Activated CD8-positive, alpha-beta memory T cell treated with anti-CD3 and anti-CD28 coated beads for 4 hours (primary cell): ENCODE measurements around the gene STAT3.
A peak's percentile ranks its signal among the peaks of the same experiment; 100 is the strongest.
"Not testable (repeated sequence)": the region's sequence is repeated elsewhere in the genome, so short reads cannot be mapped to it uniquely, and the experiment has no call there.

Source experiments
- DNase-seq, 2 donors: peaks; one replicate each; pipeline ENCODE4 v3.0.0-alpha.2; 2020; ENCODE audit warnings: low read depth in 2 of 2

STAT3 gene

DNA sequence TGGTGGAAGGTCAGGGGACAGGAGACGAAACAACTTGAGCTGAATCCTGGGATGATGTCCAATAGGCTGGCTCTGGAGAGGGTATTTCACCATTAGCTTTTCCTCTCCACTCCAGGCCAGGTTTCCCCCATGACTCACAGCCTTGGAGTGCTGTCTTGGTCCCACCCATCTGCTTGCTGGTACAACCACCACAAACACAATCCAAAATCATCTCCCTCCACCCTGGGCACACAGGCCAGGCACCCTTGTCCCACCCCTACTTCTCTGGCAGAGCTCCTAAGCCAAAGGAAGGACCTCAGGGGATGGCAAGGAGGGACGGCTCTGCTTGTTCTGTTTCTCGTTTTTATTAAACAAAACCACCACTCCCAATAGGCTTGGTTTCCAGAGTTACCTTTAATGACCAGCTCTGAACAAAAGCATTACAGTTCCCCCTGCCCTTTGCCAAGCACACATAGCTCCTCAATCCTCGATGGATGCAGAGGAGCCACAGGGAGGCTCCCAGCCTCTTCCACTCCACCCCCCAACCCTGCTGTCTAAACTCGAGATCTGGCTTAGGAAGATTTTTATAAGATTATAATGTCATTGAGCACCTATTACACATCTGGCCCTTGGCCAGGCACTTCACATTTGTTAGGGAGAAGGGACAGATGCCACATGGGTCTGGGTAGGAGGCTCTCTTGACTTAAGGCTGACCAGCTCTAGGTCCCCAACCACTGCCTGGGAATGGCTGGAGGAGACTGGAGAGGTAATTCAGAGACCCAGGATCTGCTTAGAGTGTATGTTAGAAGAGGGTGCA, 21.5 kb upstream of the STAT3 start:
- no peak for DNase-seq

DNA sequence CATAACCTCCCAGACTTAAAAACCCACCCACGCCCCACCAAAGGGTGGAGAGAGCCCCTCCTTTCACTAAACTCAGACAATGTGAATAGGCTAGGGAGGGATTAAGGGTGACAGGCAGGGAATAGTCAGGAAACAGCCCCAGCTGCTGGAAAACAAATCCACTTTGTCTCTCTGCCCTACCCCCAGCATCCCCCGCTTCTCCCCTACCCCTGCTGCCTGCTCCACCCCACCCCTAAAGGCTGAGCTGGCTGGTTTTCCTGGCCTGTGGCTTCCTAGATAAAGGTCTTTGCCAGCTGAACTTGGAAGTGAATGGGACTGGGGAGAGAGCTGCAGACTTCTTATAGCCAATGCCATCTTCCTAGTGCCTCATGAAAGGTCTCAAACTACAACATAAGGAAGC, 19.8 kb upstream of the STAT3 start:
- no peak for DNase-seq

DNA sequence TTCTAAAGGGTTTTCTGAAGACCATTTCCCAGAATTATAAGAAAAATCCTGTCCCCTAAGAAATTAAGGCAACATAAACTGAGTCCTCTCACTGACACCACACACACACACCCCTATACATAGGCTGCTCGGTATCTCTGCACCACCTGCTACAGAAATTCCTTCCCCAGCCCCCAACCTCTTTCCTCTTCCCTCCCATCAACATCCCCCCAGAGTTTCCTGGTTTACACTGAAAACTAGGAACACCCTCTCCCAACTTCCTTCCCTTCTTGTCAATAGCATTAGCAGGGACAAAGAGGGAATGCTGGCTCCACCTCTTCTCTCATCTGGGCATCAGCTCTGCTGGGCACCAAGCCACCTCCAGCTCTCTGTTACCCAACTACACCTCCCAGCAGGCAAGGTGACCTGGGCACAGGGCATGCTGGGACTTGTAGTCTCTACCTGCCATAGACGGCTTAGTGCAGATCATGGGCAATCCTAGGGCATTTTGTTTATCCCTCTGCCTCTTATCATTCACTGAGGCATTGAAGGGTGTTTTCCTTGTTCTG, 19.1 kb upstream of the STAT3 start:
- peak in 1 of 2 donors; percentile 30 for DNase-seq

DNA sequence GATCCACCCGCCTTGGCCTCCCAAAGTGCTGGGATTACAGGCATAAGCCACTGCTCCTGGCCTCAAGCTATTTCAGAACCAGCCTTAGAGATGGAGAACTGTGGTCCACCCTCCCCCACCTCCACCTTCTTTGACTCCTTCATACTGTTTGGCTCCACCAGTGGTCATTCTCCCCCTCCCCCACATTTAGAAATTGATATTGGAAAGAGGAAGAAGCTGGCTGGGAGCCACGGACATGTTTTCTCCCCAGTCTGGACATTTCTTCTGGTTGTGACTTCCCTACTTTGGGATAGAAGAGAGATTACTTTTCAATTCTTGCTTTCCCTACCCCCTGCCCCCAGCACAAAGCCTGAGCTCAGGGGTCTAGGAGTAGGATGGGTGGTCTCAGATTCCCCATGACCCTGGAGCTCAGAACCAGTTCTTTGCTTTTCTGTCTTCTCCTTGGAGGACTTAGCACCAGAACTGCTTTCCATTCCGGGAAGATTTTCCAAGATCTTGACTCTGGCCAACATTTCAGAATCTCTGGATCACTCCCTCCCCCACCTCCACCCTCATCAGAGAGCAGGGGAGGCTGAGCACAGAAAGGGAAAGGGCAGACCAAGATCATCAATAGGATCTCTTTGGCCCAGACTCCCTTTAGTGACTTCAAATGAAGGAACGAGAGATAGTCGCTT, 18.5 kb upstream of the STAT3 start:
- no peak for DNase-seq

GRCh38 chr17:42405963-42406495, 17.8 kb upstream of the STAT3 start:
- peak; percentile 63 to 67 for DNase-seq

DNA sequence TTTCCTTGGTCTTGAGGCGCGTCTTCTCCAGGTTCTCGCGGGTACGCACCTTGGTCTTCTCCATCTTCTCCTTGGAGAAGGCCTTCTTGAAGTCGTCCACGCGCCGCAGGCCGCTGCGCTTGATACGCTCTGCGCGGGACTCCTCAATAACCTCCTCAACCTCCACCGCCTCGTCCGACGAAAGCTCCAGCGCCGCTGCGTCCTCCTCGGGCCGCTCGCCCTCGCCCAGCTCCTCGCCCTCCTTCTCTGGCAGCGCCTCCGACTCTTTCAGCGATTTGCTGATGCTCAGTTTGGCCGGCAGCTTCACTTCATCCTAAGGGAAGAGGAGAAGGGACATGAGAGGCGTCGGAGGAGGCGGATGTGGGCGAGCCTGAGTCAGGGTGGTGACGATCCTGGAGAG, 16.8 kb upstream of the STAT3 start:
- no peak for DNase-seq

DNA sequence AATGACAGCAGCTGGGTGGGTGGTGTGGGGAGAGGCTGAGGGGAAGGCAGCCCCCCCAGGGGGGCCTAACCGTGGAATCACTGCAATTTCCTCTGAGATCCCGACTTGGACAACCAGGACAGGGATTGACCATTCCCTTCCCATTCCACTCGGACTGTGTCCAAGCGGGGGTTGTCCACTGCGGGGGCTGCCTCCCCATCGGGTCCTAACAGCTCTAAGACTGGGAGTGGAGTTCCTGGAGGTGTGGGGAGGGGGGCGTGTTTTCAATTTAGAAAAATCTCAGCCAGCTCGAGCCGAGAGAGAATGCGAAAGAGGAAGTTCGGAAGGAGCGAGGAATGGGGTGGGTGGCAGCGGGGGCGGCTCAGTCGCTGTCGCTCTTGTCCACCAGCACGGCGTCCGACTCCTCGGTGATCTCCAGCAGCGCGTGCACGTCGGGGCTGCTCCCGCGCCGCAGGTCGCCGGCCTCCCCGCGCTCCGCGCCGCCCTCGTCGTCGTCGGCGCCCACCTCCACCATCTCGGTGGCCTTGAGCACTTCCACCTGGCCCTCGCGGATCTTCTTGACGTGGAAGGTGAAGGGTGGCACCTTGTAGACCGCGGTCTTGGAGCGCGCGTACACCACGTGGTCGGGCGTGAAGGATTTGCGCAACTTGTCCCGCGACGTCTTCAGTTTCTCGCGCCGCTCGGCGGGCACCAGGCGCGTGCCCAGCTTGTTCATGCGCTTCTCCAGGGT, 16.2 kb upstream of the STAT3 start:
- DNase-seq, result no peak

DNA sequence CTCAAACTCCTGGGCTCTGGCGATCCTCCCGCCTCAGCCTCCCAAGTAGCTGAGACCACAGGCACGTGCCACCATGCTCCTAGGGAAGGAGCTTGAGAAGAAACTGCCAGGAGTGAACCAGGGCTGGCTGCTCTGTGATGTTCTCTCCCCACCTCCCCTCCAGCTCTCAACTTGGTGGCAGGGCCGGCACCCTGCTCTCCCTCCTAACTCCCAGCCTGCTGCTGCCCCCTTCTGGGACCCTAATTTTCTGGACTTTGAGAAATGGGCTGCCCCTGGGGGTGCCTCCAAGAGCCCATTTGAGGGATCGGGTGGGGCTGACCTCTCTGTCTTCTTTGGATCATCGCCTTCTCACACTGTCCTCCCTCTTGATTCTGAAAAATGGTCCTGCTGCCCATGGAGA, 14.9 kb upstream of the STAT3 start:
- DNase-seq, result peak in 1 of 2 donors; percentile 33

DNA sequence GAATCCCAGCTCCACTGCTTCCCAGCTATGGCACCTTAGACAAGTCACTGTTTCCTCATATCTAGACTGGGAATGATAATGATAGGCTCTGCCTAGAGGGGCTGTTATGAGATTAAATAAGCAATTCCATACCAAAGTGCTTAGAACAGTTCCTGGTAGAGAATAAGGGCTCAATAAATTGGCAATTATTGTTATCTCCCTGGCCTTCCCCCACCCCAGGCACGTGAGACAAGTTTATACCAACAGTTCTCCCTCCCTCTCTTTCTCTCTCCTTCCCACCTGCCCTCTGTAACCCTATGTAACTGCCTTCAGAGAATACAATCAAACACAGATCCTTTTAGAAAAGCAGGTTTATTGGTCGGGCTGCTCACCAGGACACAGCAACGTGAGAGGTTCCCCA, 13.9 kb upstream of the STAT3 start:
- DNase-seq, result no peak

GRCh38 chr17:42400844-42401375, 12.7 kb upstream of the STAT3 start:
- DNase-seq, result not testable (repeated sequence)

DNA sequence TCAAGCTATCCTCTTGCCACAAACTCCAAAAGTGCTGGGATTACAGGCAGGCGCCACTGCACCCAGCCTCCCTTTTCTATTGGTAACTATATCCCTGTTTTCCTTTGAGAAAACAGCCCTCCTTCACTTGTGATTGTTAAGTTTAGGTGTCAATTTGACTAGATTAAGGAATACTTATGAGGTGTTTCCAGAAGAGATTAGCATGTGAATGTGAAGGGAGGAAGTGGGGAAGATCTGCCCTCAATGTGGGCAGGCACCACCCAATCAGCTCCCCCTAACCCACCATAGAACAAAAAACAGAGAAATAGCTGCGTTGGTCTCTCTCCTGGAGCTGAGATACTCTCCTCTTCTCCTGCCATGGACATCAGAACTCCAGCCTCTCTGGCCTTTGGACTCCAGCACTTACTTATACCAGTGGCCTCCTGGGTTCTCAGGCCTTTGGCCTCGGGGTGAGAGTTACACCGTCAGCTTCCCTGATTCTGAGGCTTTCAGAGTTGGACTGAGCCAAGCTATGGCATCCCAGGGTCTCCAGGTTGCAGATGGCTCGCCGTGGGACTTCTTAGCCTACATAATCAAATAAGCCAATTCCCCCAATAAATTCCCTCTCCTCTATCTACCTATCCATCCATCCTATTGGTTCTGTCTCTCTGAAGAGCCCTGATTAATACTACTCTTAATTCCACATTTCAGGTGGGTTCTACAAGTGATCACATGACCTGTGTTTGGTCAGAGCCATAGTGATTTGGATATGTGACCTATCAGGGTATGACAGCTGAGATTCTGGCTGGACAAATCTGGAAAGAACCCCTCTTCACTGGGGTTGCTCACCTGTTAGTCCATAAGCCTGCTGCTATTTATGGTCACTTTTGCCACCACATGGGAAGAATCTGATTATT, 12.0 kb upstream of the STAT3 start:
- DNase-seq, result no peak

DNA sequence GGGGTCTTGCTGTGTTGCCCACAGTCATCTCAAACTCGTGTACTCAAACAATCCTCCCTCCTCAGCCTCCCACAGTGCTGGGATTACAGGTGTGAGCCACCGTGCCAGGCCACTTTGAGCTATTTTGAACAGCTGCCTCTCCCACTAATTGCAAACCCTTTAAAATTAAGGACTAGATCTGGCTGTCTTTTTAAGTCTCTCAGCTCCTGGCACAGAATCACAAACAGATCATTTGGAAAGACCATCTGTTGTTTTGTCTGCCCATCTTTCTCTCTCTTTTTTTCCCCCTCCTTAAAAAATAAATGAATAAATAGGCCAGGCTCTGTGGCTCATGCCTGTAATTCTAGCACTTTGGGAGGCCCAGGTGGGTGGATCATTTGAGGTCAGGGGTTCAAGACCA, 10.9 kb upstream of the STAT3 start:
- DNase-seq, result no peak

DNA sequence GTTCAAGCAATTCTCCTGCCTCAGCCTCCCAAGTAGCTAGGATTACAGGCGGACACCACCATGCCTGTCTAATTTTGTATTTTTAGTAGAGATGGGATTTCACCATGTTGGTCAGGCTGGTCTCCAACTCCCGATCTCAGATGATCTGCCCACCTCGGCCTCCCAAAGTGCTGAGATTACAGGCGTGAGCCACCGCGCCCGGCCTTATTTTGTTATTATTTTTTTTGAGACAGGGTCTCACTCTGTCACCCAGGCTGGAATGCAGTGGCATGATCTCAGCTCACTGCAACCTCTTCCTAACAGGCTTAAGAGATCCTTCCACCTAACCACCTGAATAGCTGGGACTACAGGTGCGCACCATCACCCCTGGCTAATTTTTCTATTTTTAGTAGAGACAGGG, 7.4 kb upstream of the STAT3 start:
- not testable (repeated sequence) for DNase-seq

DNA sequence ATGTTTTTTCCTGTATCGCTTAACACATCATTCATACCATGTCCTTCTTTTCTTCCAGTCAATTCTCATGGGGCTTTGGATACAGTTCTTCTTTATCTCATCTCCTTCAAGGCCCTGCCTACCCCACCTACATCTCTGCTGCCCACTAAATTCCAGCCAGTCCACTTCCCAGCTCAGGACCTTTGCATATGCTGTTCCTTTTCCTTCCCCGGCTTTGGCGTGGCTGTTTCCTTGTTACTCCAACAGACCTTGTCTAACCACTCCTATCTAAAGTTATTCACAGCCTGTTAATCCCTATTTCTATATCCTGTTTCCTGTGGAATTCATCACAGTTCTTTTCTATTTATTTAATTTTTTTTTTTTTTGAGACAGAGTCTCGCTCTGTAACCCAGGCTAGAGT, 6.6 kb upstream of the STAT3 start:
- no peak for DNase-seq

GRCh38 chr17:42392692-42393415, 4.6 kb upstream of the STAT3 start:
- DNase-seq, result no peak

GRCh38 chr17:42391439-42391838, 3.2 kb upstream of the STAT3 start:
- DNase-seq, result not testable (repeated sequence)

GRCh38 chr17:42389899-42390298, 1.7 kb upstream of the STAT3 start:
- DNase-seq, result no peak

- DNase-seq, result no peak
These were observed 834 bp upstream of the STAT3 start for GRCh38 chr17:42389135-42389417.

GRCh38 chr17:42387661-42388380, 421 bp downstream of the STAT3 start:
- peak; percentile 3 to 6 for DNase-seq
